Measurements from ENCODE around the gene CST6.

Gene CST6

GRCh38 chr11:66011785-66012303, at the start of gene CST6:
TSS of gene CST6 (plus strand) at chr11:66012008. CDS start at chr11:66012045, 37 bp downstream.
- no peaks in the 10 kb centered on the region for H3K36me3 Mint-ChIP-seq
- DNase-seq (ENCODE audit: low spot score in 2 of 2) (no peak), ATAC-seq (no peak)
- no peaks in the 10 kb centered on the region for H3K4me1 Mint-ChIP-seq
- no peaks in the 10 kb centered on the region for H3K9me3 Mint-ChIP-seq
- no peak within 1 kb of the TSS for H3K27ac Mint-ChIP-seq
- no peak within 1 kb of the TSS for H3K4me3 Mint-ChIP-seq

GRCh38 chr11:65962141-65962564, 49.7 kb upstream of the CST6 start:
- peaks cover 51% of the 10 kb centered on the region for H3K4me1 Mint-ChIP-seq
- H3K27ac Mint-ChIP-seq: peak overlapping the region; percentile 98
- H3K36me3 Mint-ChIP-seq: peaks cover 59% of the 10 kb centered on the region
- H3K9me3 Mint-ChIP-seq: no peaks in the 10 kb centered on the region
- peak overlapping the region; percentile 89 for H3K4me3 Mint-ChIP-seq
- DNase-seq (ENCODE audit: low spot score in 2 of 2): no peak
- peak; percentile 19 for ATAC-seq

- no peak for DNase-seq (ENCODE audit: low spot score in 2 of 2)
- ATAC-seq: no peak
- Mint-ChIP-seq H3K27ac (peak overlapping the region; percentile 76), H3K4me3 (no peak overlapping the region), H3K36me3 (peaks cover 87% of the 10 kb centered on the region), H3K9me3 (no peaks in the 10 kb centered on the region), H3K4me1 (peaks cover 55% of the 10 kb centered on the region)
Observed at GRCh38 chr11:65964906-65965305, 46.9 kb upstream of the CST6 start.

- H3K4me3 Mint-ChIP-seq: no peak overlapping the region
- no peaks in the 10 kb centered on the region for H3K9me3 Mint-ChIP-seq
- H3K4me1 Mint-ChIP-seq: peaks cover 56% of the 10 kb centered on the region
- peak overlapping the region; percentile 76 for H3K27ac Mint-ChIP-seq
- no peak for DNase-seq (ENCODE audit: low spot score in 2 of 2)
- no peak for ATAC-seq
- peaks cover 92% of the 10 kb centered on the region for H3K36me3 Mint-ChIP-seq
Observed at GRCh38 chr11:65965986-65966762, 45.6 kb upstream of the CST6 start.

- peaks cover 45% of the 10 kb centered on the region for H3K4me1 Mint-ChIP-seq
- peaks cover 90% of the 10 kb centered on the region for H3K36me3 Mint-ChIP-seq
- no peak overlapping the region for H3K27ac Mint-ChIP-seq
- H3K9me3 Mint-ChIP-seq: no peaks in the 10 kb centered on the region
- H3K4me3 Mint-ChIP-seq: no peak overlapping the region
- ATAC-seq (peak; percentile 19), DNase-seq (ENCODE audit: low spot score in 2 of 2) (no peak)
Observed at GRCh38 chr11:65967329-65967934, 44.4 kb upstream of the CST6 start.

GRCh38 chr11:65968600-65969482, 43.0 kb upstream of the CST6 start:
- Mint-ChIP-seq H3K9me3 (no peaks in the 10 kb centered on the region), H3K27ac (peak overlapping the region; percentile 35), H3K36me3 (peaks cover 90% of the 10 kb centered on the region), H3K4me1 (peaks cover 31% of the 10 kb centered on the region), H3K4me3 (no peak overlapping the region)
- no peak for DNase-seq (ENCODE audit: low spot score in 2 of 2)
- no peak for ATAC-seq

- Mint-ChIP-seq H3K36me3 (peaks cover 90% of the 10 kb centered on the region), H3K9me3 (no peaks in the 10 kb centered on the region), H3K27ac (no peak overlapping the region), H3K4me3 (no peak overlapping the region), H3K4me1 (peaks cover 29% of the 10 kb centered on the region)
- no peak for ATAC-seq
- no peak for DNase-seq (ENCODE audit: low spot score in 2 of 2)
Observed at GRCh38 chr11:65972116-65972515, 39.7 kb upstream of the CST6 start.

GRCh38 chr11:65973439-65974110, 38.2 kb upstream of the CST6 start:
- no peak for ATAC-seq
- H3K36me3 Mint-ChIP-seq: peaks cover 84% of the 10 kb centered on the region
- peaks cover 24% of the 10 kb centered on the region for H3K4me1 Mint-ChIP-seq
- no peak for DNase-seq (ENCODE audit: low spot score in 2 of 2)
- H3K9me3 Mint-ChIP-seq: no peaks in the 10 kb centered on the region
- no peak overlapping the region for H3K27ac Mint-ChIP-seq
- H3K4me3 Mint-ChIP-seq: no peak overlapping the region

GRCh38 chr11:65975771-65976170, 36.0 kb upstream of the CST6 start:
- no peak overlapping the region for H3K4me3 Mint-ChIP-seq
- H3K27ac Mint-ChIP-seq: peak overlapping the region; percentile 77
- ATAC-seq (no peak), DNase-seq (ENCODE audit: low spot score in 2 of 2) (no peak)
- peaks cover 13% of the 10 kb centered on the region for H3K4me1 Mint-ChIP-seq
- peaks cover 76% of the 10 kb centered on the region for H3K36me3 Mint-ChIP-seq
- H3K9me3 Mint-ChIP-seq: no peaks in the 10 kb centered on the region

- Mint-ChIP-seq H3K4me3 (no peak overlapping the region), H3K27ac (peak overlapping the region; percentile 81), H3K9me3 (no peaks in the 10 kb centered on the region), H3K4me1 (peaks cover 13% of the 10 kb centered on the region), H3K36me3 (peaks cover 82% of the 10 kb centered on the region)
- ATAC-seq (no peak), DNase-seq (ENCODE audit: low spot score in 2 of 2) (no peak)
Observed at GRCh38 chr11:65976216-65977176, 35.3 kb upstream of the CST6 start.

GRCh38 chr11:65977621-65978390, 34.0 kb upstream of the CST6 start:
- ATAC-seq (no peak), DNase-seq (ENCODE audit: low spot score in 2 of 2) (no peak)
- Mint-ChIP-seq H3K36me3 (peaks cover 71% of the 10 kb centered on the region), H3K27ac (peak overlapping the region; percentile 81), H3K4me3 (no peak overlapping the region), H3K4me1 (peaks cover 13% of the 10 kb centered on the region), H3K9me3 (no peaks in the 10 kb centered on the region)

GRCh38 chr11:65978391-65979238, 33.2 kb upstream of the CST6 start:
- DNase-seq (ENCODE audit: low spot score in 2 of 2) (no peak), ATAC-seq (no peak)
- no peak overlapping the region for H3K27ac Mint-ChIP-seq
- H3K36me3 Mint-ChIP-seq: peaks cover 63% of the 10 kb centered on the region
- H3K9me3 Mint-ChIP-seq: no peaks in the 10 kb centered on the region
- H3K4me1 Mint-ChIP-seq: peaks cover 13% of the 10 kb centered on the region
- H3K4me3 Mint-ChIP-seq: no peak overlapping the region

All from stimulated activated effector memory CD8-positive, alpha-beta T cell treated with anti-CD3 and anti-CD28 coated beads, Interleukin-12 subunit alpha, Interleukin-12 subunit beta, amount 100 ng/mL, for 72 hours (primary cell).